ENCODE results near the gene TBL3. TPM values are rescaled to one million over a fixed set of nuclear protein-coding genes. Genes with fewer than 3 reads are reported as not detected.

Gene TBL3
- total RNA-seq, 1 experiment from 2014 or later: 42.4 TPM

DNA sequence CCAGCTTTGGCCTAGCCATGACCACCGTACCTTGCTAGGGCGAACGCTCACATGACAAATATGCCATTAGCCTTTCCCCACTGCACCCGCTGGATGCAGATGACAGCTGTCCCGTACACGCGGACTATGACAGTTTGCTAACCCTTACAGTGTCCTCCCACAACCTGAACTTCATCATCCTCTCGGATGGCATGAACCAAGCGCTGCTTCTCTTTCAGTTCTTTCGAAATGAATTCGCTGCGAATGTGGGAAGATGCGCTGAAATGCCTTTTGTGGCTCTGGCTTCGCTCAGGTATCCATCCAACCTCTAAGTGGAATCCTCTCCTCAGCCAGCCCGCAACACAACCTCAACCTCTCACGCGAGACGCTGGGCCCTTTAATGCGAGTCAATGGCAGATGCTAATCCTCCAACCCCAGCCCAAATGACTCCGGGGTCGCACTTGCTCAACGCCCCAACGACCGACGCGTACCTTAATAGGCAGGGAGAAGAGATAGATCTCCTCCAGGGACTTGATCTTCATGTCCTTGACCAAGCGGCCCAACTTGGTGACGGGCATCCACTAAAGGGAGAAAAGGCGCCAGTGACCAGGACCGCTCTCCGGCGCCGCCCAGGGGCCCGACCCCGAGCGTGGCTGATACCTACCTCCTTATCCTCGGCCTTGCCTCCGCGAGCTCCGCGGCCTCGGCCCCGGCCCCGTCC lies 7.9 kb upstream of the TBL3 start:
- peaks cover 11% of the 10 kb centered on the region for H3K36me3 ChIP-seq (ENCODE audit: control insufficient read depth, insufficient read depth, low read length)
- CTCF ChIA-PET: interaction anchor here (0.5 to 0.7 kb wide), 2 partner anchors 21 to 62 kb away, joined by 4 to 6 read pairs; partner anchors contain the start of gene MSRB1
- H3K4me3 ChIP-seq (ENCODE audit: low read depth in 2 of 2, low read length in 2 of 2): peak overlapping the region; percentile 99
- no TSS peak for BruUV-seq (replicated peaks)
- POLR2A ChIA-PET: interaction anchor here (0.6 to 1.1 kb wide), 8 partner anchors 20 to 915 kb away, joined by 3 to 13 read pairs (median 10); partner anchors contain the start of genes GFER, NTHL1 and TSC2
- peaks cover 12% of the 10 kb centered on the region for H3K4me1 ChIP-seq (ENCODE audit: control insufficient read depth, insufficient read depth, low read length)
- no peaks in the 10 kb centered on the region for H3K9me3 ChIP-seq (ENCODE audit: control insufficient read depth, insufficient read depth, low read depth, low read length)
- peak overlapping the region; percentile 96 for H3K27ac ChIP-seq (ENCODE audit: low read length)
- intact Hi-C loops (cut with micrococcal nuclease; ENCODE audit: unreplicated experiment): no loop called here
- TF ChIP-seq, protein P1, sequence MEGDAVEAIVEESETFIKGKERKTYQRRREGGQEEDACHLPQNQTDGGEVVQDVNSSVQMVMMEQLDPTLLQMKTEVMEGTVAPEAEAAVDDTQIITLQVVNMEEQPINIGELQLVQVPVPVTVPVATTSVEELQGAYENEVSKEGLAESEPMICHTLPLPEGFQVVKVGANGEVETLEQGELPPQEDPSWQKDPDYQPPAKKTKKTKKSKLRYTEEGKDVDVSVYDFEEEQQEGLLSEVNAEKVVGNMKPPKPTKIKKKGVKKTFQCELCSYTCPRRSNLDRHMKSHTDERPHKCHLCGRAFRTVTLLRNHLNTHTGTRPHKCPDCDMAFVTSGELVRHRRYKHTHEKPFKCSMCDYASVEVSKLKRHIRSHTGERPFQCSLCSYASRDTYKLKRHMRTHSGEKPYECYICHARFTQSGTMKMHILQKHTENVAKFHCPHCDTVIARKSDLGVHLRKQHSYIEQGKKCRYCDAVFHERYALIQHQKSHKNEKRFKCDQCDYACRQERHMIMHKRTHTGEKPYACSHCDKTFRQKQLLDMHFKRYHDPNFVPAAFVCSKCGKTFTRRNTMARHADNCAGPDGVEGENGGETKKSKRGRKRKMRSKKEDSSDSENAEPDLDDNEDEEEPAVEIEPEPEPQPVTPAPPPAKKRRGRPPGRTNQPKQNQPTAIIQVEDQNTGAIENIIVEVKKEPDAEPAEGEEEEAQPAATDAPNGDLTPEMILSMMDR (IDR thresholded peaks at IDR 0.05): no peak; the same call in 1 of the 2 replicates
- TF ChIP-seq SIN3A (IDR thresholded peaks at IDR 0.05; ENCODE audit: borderline replicate concordance, insufficient read depth, low read depth, low read length) (no peak), TCF7L2 (IDR thresholded peaks at IDR 0.05; ENCODE audit: low read depth, low read length) (no peak), POLR2AphosphoS5 (IDR thresholded peaks at IDR 0.05; ENCODE audit: low read depth, low read length) (no peak)
- TF ChIP-seq, protein P2, sequence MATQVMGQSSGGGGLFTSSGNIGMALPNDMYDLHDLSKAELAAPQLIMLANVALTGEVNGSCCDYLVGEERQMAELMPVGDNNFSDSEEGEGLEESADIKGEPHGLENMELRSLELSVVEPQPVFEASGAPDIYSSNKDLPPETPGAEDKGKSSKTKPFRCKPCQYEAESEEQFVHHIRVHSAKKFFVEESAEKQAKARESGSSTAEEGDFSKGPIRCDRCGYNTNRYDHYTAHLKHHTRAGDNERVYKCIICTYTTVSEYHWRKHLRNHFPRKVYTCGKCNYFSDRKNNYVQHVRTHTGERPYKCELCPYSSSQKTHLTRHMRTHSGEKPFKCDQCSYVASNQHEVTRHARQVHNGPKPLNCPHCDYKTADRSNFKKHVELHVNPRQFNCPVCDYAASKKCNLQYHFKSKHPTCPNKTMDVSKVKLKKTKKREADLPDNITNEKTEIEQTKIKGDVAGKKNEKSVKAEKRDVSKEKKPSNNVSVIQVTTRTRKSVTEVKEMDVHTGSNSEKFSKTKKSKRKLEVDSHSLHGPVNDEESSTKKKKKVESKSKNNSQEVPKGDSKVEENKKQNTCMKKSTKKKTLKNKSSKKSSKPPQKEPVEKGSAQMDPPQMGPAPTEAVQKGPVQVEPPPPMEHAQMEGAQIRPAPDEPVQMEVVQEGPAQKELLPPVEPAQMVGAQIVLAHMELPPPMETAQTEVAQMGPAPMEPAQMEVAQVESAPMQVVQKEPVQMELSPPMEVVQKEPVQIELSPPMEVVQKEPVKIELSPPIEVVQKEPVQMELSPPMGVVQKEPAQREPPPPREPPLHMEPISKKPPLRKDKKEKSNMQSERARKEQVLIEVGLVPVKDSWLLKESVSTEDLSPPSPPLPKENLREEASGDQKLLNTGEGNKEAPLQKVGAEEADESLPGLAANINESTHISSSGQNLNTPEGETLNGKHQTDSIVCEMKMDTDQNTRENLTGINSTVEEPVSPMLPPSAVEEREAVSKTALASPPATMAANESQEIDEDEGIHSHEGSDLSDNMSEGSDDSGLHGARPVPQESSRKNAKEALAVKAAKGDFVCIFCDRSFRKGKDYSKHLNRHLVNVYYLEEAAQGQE (IDR thresholded peaks at IDR 0.05; ENCODE audit: insufficient read depth in 1 of 2, low read depth in 2 of 2, low read length in 1 of 2): no peak
- DNase-seq (ENCODE audit: low read depth, low spot score) (no peak), ATAC-seq (peak; percentile 2)
- no peaks in the 10 kb centered on the region for H3K27me3 ChIP-seq (ENCODE audit: control insufficient read depth, insufficient read depth, low read length)
- in situ Hi-C loops (cut with HindIII; ENCODE audit: low pct_unique_long_range_greater_than_20kb, low sequenced_read_pairs): no loop called here

DNA sequence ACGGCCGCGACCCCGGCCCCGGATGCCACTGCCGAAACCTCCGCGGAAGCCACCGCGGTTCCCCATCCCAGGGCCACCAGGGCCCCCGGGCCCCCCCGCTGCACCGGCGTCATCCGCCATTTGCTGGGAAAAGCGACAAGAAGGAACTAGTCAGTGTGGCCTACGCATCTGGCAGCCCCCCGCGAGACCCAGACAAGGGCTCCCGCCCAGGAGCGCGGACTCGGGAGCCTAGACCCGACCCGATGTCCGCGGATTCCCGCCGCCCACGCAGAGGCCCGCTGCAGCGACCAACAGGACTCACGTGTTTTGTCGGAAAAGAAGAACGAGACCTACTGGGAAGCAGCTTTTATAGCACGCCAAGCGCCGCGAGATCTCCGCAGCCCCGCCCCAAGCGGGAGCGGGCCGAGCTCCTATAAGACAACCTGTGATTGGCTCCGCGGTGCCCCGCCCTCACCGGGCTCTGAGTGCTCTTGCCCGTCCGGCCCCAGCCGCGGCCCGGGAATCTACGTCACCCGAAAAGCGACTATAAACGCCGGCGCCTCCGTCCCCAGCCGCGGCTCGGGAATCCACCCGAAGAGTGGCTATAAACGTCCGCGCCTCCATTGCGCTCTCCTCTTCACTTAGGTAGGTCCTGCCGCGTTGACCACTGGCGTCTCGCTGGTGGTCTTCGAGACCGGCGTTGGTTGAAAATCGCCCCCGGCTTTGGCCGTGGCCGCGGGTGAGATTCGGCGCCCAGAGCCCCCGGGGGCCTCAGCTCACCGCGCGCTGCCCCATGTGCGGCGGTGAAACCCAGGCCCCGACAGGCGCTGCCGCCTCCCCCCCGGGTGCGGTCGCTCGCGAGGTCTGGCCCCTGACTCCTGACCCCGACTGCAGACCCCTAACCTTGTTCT lies 7.1 kb upstream of the TBL3 start, which contains the start of gene RPS2:
Gene RPS2 (minus strand): TSS at position 321 of the 890 bp plus-strand sequence. CDS start 201 bp downstream, at position 120.
- peak; percentile 89 for DNase-seq (ENCODE audit: low read depth, low spot score)
- TF ChIP-seq, protein P2 (IDR thresholded peaks at IDR 0.05; ENCODE audit: insufficient read depth in 1 of 2, low read depth in 2 of 2, low read length in 1 of 2): 0 out of 4 replicates have a peak, but pooled peaks of 1 of the 2 experiments have one; percentile 36
- TF ChIP-seq POLR2AphosphoS5 (IDR thresholded peaks at IDR 0.05; ENCODE audit: low read depth, low read length) (peak; percentile 100), SIN3A (IDR thresholded peaks at IDR 0.05; ENCODE audit: borderline replicate concordance, insufficient read depth, low read depth, low read length) (peak; percentile 95; the same call in 1 of the 2 replicates), TCF7L2 (IDR thresholded peaks at IDR 0.05; ENCODE audit: low read depth, low read length) (no peak)
- TF ChIP-seq, protein P1 (IDR thresholded peaks at IDR 0.05): no peak
- ChIA-PET POLR2A (interaction anchor here (0.6 to 1.1 kb wide), 11 partner anchors 17 to 916 kb away, joined by 3 to 13 read pairs (median 9); partner anchors contain the start of genes GFER, NTHL1 and TSC2), CTCF (interaction anchor here (0.5 to 0.7 kb wide), 2 partner anchors 22 to 63 kb away, joined by 4 to 6 read pairs; partner anchors contain the start of gene MSRB1)
- in situ Hi-C loops (cut with HindIII; ENCODE audit: low pct_unique_long_range_greater_than_20kb, low sequenced_read_pairs): no loop called here
- intact Hi-C loops (cut with micrococcal nuclease; ENCODE audit: unreplicated experiment): no loop called here
- peaks cover 11% of the 10 kb centered on the region for H3K36me3 ChIP-seq (ENCODE audit: control insufficient read depth, insufficient read depth, low read length)
- H3K4me3 ChIP-seq (ENCODE audit: low read depth in 2 of 2, low read length in 2 of 2): peak within 1 kb of the TSS; percentile 99
- peak; percentile 83 for ATAC-seq
- peak within 1 kb of the TSS; percentile 96 for H3K27ac ChIP-seq (ENCODE audit: low read length)
- H3K4me1 ChIP-seq (ENCODE audit: control insufficient read depth, insufficient read depth, low read length): peaks cover 12% of the 10 kb centered on the region
- BruUV-seq (replicated peaks): no TSS peak
- H3K9me3 ChIP-seq (ENCODE audit: control insufficient read depth, insufficient read depth, low read depth, low read length): no peaks in the 10 kb centered on the region
- no peaks in the 10 kb centered on the region for H3K27me3 ChIP-seq (ENCODE audit: control insufficient read depth, insufficient read depth, low read length)
